T-helper 2 cell treated with Interferon-gamma antibody and Interleukin-4, amounts not matched to agents 100 ng/mL and 5 ng/mL, for 36 hours (primary cell): ENCODE measurements around the gene IRF5. TPM values are rescaled to one million over a fixed set of nuclear protein-coding genes. Genes with fewer than 3 reads are reported as not detected.
"Not testable (repeated sequence)": the region's sequence is repeated elsewhere in the genome, so short reads cannot be mapped to it uniquely, and the experiment has no call there.

Experiments used
- intact Hi-C: fragments of 100-400 bp; cut with micrococcal nuclease; formaldehyde crosslinking; loops from one replicate; pipeline ENCODE4 v1.15.1; 2023
- total RNA-seq: library from RNA; stranded (reverse); gene quantifications from 2 replicates; pipeline ENCODE4 v1.2.3, GENCODE V29; 2022

Gene IRF5
- total RNA-seq, 1 donor from 2014 or later, result 7.2 TPM

GRCh38 chr7:128959296-128959695, 21.6 kb downstream of the IRF5 start:
- intact Hi-C loops, result no loop called here

GRCh38 chr7:128961030-128961659, 23.4 kb downstream of the IRF5 start:
- intact Hi-C loops, result no loop called here

- intact Hi-C loops, result no loop called here
Observed at GRCh38 chr7:128962899-128963298, 25.2 kb downstream of the IRF5 start.

GRCh38 chr7:128963327-128963757, 25.6 kb downstream of the IRF5 start:
- intact Hi-C loops, result no loop called here

- intact Hi-C loops, result no loop called here
Observed at GRCh38 chr7:128968624-128969023, 30.9 kb downstream of the IRF5 start.

- intact Hi-C loops, result no loop called here
Observed at GRCh38 chr7:128974241-128974934, 36.7 kb downstream of the IRF5 start.

- intact Hi-C loops, result no loop called here
Observed at GRCh38 chr7:128982105-128982504, 44.4 kb downstream of the IRF5 start.

GRCh38 chr7:128985660-128986059, 47.9 kb downstream of the IRF5 start:
- intact Hi-C loops, result no loop called here

- intact Hi-C loops, result no loop called here
Observed at GRCh38 chr7:128986609-128987008, 48.9 kb downstream of the IRF5 start.

- intact Hi-C loops, result no loop called here
Observed at GRCh38 chr7:128988372-128988771, 50.6 kb downstream of the IRF5 start.

- intact Hi-C loops, result no loop called here
Observed at GRCh38 chr7:128989961-128990360, 52.2 kb downstream of the IRF5 start.

GRCh38 chr7:128993419-128993818, 55.7 kb downstream of the IRF5 start:
- intact Hi-C loops, result no loop called here

GRCh38 chr7:128994560-128994959, 56.8 kb downstream of the IRF5 start:
- intact Hi-C loops, result not testable (repeated sequence)

- intact Hi-C loops, result no loop called here
Observed at GRCh38 chr7:128997181-128997580, 59.5 kb downstream of the IRF5 start.

Other genes with a start within 250 kb of the IRF5 start
- 43.9 and 44.2 TPM in 2 replicates for gene CALU, start 198.6 kb upstream of the IRF5 start, total RNA-seq
- not detected in 2 replicates for gene OPN1SW, start 162.1 kb upstream of the IRF5 start, total RNA-seq
- 11.3 and 13.5 TPM in 2 replicates for gene CCDC136, start 146.0 kb upstream of the IRF5 start, total RNA-seq
- gene FLNC, start 107.5 kb upstream of the IRF5 start, total RNA-seq, result not detected in 2 replicates
- 106 and 107 TPM in 2 replicates for gene ATP6V1F, start 75.1 kb upstream of the IRF5 start, total RNA-seq
- 0.09 TPM in 2 replicates for gene KCP, start 27.2 kb upstream of the IRF5 start, total RNA-seq
- 43.1 and 43.5 TPM in 2 replicates for gene TNPO3, start 117.2 kb downstream of the IRF5 start, total RNA-seq
- gene TSPAN33, start 206.8 kb downstream of the IRF5 start, total RNA-seq, result 2.7 and 3.0 TPM in 2 replicates